Muscle of back (tissue), 11 donors: ENCODE data around the gene DNAJC1. TPM values are rescaled to one million over a fixed set of nuclear protein-coding genes. Genes with fewer than 3 reads are reported as not detected.

ENCODE experiments used
- DNase-seq, 3 donors: peaks; one replicate each; pipeline versions ENCODE4 v3.0.0 to v3.0.0-alpha.2; 2013
- polyA plus RNA-seq, 10 donors: library from polyadenylated mRNA; unstranded; fragments of 120-200 nt; gene quantifications; one replicate each; pipeline ENCODE4 v1.2.1, GENCODE V29; 2013; ENCODE audit not compliant: insufficient read length in 10 of 10

The DNAJC1 gene
- polyA plus RNA-seq, 10 donors = 11.0 to 19.7 (median 12.7) TPM

- no peak for DNase-seq
Observed at GRCh38 chr10:21964983-21965665, 38.4 kb downstream of the DNAJC1 start.

GRCh38 chr10:21962358-21962757, 41.2 kb downstream of the DNAJC1 start:
- DNase-seq = no peak

GRCh38 chr10:21961847-21962246, 41.7 kb downstream of the DNAJC1 start:
- no peak for DNase-seq

- DNase-seq = no peak
Observed at GRCh38 chr10:21959998-21960397, 43.5 kb downstream of the DNAJC1 start.

- no peak for DNase-seq
Observed at GRCh38 chr10:21954690-21955089, 48.8 kb downstream of the DNAJC1 start.

- DNase-seq = no peak
Observed at GRCh38 chr10:21954132-21954531, 49.4 kb downstream of the DNAJC1 start.

- peak; percentile 19 to 41 (median 27) for DNase-seq
Observed at GRCh38 chr10:21953585-21954057, 49.9 kb downstream of the DNAJC1 start.

DNA sequence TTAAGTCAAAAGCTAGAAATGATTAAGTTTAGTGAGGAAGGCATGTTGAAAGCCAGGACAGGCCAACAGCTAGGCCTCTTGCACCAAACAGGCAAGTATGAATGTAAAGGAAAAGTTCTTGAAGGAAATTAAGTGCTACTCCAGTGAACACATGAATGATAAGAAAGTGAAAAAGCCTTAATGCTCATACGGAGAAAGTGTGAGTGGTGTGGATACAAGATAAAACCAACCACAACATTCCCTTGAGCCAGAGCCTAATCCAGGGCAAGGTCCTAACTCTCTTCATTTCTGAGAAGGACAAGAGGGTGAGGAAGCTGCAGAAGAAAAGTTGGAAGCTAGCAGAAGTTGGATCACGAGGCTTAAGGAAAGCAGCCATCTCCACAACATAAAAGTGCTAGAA, 53.0 kb downstream of the DNAJC1 start:
- no peak for DNase-seq

- no peak for DNase-seq
Observed at GRCh38 chr10:21946946-21947345, 56.6 kb downstream of the DNAJC1 start.

- DNase-seq = no peak
Observed at GRCh38 chr10:21944727-21945386, 58.7 kb downstream of the DNAJC1 start.

DNA sequence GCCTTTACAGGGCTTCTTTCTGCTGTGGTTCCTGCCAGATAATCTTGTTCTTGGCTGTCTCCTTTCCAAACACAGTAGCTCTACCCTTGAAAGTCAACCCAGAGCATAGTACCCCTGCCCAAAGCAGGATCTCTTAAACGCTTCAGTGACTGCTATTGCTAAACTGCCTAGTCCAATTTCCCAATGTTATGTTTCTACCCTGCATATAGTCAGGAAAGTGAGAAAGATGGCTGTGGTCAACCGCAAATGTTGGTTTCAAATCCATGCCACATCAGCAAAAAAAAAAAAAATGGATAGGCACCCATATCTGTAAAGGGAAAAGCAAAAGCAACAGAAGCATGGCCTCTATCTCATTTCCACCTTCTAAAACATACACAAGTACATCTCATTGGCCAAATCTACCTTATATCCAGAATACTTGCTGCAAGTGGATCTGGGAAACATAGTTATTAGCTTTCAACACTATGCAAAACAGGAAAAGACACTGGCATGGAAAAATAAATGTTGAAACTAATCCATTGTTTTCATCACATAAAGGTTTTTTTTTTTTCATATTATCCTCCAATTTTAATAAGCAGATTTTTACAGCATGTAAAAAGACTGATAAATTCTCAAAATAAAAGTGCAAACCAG, 59.8 kb downstream of the DNAJC1 start:
- no peak for DNase-seq

- DNase-seq = no peak
Observed at GRCh38 chr10:21935439-21936023, 68.0 kb downstream of the DNAJC1 start.

DNA sequence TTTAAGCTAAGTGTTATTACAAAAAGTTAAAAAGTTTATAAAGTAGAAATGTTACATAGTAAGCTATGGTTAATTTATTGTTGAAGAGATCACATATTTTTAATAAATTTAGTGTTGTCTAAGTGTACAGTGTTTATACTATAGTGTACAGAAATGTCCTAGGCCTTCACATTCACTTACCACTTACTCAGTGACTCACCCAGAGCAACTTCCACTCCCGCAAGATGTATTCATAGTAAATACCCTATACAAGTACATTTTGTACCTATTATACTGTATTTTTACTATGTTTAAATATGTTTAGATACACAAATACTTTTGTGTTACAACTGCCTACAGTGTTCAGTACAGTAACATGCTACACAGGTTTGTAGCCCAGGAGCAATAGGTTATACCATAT, 69.2 kb downstream of the DNAJC1 start:
- no peak for DNase-seq

- no peak for DNase-seq
Observed at GRCh38 chr10:21929070-21929469, 74.5 kb downstream of the DNAJC1 start.

DNA sequence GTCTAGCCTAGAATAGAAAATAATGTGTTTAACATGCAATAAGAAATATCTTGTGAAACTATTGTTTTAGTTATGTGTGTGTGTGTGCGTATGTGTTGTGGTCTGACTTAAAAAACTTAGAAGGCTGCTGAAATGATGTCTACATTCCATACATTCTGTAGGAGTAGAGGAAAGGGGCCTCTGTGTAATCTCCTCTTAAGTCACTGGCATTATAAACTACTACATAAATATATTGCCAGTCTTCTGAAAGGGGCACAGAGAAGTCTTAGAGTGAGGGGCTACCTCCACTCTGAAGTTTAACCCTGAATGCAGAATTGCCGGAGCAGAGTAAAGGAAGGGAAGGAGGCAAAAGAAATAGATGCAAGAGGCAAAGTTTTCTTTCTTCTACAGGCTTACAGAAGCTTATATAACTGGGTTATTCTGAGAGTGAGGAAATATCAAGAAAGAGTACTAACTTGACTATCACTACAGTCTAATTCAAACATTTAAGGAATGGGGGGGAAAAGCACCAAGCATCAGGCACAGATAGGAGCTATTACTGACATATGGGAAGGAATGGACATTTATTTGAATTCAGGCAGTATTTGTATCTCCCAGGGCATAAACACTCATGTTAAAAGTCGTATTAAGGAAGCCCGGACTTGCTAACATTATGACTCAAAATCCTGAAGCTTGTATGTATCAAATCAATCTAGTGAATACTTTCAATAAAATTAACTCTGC, 75.7 kb downstream of the DNAJC1 start:
- DNase-seq = peak in 1 of 3 donors; percentile 59

- peak; percentile 22 to 93 (median 43) for DNase-seq
Observed at GRCh38 chr10:21926949-21927348, 76.6 kb downstream of the DNAJC1 start.

- no peak for DNase-seq
Observed at GRCh38 chr10:21926358-21926925, 77.1 kb downstream of the DNAJC1 start.

DNA sequence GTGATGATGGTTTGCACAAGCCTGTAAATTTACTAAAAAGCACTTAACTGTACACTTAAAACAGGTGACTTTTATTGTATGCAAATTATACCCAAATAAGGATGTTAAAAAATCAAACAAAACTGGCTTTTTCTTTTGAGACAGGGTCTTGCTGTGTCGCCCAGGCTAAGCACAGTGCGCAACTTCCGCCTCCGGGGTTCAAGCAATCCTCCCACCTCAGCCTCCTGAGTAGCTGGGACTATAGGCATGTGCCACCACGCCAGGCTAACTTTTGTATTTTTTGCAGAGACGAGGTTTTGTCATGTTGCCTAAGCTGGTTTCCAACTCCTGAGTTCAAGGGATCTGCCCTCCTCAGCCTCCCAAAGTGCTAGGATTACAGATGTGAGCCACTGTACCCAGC, 77.7 kb downstream of the DNAJC1 start:
- no peak for DNase-seq

- DNase-seq = no peak
Observed at GRCh38 chr10:21924511-21924910, 79.0 kb downstream of the DNAJC1 start.

DNA sequence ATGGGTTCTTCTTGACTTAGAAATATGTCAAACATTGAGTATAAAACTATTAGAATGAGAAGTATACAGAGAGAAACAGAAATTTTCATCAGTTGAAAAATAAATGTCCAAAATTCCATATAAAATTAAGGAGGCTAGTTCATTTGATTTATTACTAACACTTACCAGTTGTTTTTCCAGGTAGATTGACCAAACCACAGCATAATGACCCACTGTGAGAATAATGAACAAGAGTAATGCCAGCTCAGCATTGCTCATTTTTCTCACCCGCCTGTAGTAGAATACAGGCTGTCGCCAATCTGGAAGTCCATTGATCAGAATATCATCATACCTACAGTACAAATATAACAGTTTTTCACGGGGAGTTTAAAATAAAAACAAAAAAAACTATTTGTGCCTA, 82.9 kb downstream of the DNAJC1 start:
- no peak for DNase-seq

- no peak for DNase-seq
Observed at GRCh38 chr10:21919906-21920305, 83.6 kb downstream of the DNAJC1 start.

DNA sequence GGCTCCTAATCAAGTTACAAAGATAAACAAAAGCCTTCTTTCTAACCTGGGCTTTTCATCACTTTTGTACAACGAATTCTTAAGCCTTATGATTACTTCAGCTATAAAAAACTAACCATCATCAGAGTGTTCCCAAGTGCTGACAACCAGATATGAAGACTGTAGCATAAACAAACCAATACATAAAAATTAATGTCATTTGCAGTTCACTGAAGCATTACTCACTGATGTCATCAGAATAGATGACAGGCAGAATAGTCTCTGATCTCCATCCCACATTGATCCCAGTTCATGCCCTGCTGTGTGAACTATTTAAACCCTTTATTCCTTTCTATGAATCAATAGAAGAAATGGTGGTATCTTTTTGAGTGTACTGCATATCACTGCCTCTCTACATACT, 84.4 kb downstream of the DNAJC1 start:
- DNase-seq = no peak
